IPS-11a (cell line): Measurements from ENCODE around the gene FRK.

Experiments used
- H3K4me3 ChIP-seq: one replicate; pipeline ENCODE4 v1.5.1; 2013; ENCODE audit warnings: low read depth, low read length, control low read depth

FRK gene

DNA sequence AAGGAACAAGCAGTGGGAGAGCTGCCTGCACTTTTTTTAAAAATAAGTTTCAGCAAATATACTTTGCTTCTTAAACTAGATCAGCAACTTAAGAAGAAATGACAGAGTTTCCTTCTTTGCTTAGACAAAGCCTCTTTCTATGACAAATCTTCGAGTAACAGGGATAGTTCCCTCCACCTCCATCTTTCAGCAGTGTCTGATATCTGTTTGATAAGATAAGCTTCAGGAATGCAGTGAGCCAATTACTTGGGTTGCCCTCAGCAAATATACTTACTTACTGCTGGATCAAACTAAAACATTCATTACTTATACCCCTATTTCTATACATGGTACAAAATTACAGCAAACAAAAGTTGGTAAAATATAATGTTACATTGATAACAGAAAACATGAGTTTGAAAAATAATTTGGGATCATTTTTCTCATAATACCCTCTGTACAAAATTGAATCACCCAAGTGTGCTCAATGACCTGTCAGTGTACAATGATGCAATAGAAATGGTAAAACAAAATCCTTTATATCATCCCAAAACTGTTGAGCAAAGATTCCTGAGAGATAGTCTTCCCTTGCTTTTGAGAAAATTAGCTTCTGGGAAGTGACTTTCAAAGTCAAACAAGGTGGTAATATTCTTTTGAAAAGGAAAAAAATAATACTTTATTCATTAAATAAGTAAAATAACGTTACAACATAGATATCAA lies 24.5 kb downstream of the FRK start:
- H3K4me3 ChIP-seq: no peak overlapping the region

DNA sequence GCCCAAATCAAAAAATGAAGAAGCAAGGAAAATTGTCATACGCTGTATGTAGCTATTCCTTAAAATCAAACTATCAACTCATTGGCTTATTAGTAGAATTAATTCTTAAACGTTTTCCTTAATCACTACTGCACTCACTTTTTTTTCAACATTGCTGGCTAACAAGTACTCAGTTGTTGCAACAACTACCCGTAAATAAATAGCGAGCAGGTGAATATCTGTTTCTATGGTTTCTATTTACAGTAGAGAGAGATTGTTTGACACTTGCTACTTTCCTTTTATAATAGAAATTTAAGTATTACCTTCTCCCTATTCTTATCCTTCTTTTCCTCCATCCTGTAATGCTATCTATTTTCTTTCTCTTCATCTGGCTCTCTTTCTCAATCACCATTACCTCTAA lies 25.1 kb downstream of the FRK start:
- H3K4me3 ChIP-seq: no peak overlapping the region

DNA sequence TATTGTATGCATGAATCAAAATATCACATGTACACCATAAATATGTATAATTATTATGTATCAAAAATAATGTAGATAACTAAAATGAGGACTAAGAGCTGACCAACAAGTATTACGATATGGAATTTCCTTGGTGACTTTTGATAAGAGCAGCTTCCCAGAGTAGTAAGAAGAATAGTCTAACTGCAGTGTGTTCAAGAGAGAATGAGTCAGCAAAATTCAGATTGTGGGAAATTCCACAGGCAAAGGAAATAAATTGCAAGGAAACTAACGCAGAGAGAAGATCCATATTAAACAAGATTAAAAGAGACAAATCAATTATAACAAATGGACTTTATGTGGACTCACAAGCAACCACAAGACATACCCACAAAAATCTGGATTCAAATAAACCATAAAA lies 26.4 kb downstream of the FRK start:
- H3K4me3 ChIP-seq: no peak overlapping the region

DNA sequence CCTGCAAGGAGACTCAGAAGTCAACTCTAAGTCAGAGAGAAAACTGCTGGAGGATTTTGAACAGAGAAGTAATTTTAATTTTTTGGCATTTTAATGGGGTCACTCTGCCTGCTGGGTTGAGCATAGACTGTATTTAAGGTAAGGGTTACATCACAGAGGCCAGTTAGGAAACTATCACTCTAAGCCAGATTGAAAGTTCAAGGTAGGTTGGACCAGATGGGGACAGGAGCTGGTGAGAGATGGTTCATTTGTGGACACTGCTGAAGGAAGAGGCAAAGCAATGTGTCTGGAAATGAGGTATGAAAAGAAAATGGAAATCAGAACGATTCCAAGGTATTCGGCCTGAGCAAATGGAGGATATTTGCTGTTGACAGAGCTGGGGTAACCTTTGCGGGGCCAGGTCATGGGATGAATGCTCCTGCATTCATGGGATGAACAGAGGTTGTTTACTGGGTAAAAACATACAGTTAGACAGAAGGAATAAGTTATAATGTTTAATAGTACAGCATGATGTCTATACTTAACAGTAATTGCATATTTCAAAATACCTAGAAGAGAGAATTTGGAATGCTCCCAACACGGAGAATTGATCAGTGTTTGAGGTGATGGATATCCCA lies 26.9 kb downstream of the FRK start:
- H3K4me3 ChIP-seq: no peak overlapping the region

DNA sequence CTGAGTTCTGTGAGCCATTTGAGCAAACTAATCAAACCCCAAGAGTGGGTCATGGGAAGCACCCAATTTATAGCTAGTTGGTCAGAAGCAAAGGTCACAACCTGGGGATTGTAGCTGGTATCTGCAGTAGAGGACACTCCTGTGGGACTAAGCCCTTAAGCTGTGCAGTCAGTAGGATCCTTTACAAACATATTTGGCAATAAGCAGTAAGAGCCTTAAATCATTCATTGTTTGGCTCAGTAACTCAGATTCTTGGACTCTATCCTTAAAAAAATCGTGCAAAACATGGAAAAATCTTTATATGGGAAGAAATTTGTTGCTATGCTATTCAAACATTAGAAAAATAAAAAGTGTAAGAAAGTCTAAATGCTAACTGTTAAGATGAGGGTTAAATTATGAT lies 29.9 kb downstream of the FRK start:
- H3K4me3 ChIP-seq: no peak overlapping the region

DNA sequence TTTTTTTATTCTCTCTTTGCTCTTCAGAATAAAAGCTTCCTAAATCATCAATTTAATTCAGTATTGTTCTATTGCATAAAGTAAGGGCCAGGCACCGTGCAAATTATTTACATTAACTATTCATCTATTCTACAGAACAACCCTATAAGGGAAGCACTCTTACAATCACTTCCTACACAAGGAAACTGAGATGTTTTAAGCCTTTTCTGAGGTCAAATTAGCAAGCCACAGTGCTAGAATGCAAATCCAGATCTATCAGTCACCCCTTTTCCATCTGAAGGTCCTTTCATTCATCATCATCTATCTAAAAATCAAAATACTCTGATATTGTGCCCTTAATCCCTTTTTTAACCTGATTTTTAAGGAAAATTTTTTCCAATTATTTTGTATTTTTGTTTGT lies 31.2 kb downstream of the FRK start:
- H3K4me3 ChIP-seq: no peak overlapping the region

DNA sequence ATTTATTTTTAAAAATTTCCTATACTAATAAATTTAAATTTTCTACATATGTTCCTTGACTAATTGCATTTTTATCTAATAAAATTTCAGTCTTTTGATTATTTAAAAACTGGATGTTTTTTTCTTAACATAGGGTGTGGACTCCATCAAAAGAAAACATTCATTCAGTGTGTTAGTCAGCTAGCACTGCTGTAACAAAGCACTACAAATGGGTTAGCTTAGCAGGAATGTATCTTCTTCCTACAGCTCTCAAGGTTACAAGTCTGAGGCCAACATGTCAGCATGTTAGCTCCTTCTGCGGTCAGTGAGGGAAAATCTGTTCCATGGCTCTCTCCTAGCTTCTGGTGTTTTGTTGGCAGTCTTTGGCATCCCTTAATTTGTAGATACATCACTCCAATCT lies 32.5 kb downstream of the FRK start:
- no peak overlapping the region for H3K4me3 ChIP-seq

DNA sequence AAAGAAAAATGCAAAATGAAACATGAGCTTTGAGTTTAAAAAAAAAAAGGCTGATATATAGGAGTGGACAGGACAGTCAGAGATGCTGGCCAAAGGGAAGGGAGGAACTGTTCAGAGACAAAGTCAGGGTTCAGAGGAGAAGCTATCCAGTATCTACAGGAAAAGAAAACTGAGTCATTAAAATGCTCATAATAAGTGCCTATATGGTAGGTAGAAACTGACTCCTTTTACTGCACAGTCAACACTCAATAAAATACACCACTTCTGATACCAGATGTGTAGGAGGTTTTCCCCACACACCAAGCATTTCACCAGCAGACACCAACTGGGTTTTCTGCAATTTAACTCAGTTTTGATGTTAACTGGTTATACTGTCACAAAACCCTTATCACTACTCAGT lies 32.9 kb downstream of the FRK start:
- no peak overlapping the region for H3K4me3 ChIP-seq

DNA sequence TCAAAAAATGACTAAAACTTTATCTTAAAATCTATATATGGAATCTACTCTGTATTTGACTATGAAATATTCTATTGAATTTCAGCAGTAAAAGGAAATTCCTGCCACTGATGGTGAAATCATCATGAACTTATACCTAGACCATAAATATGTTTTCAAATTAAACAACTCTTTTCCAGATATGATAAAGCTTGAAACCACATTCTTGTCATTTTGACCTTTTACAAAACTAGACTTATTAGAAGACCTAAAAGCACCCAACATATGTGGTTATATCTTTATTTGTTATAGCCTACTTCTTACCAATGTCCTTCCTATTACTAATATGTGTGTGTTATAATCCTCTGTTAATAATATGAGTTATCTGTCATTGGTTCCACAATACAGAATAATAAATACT lies 35.3 kb downstream of the FRK start:
- no peak overlapping the region for H3K4me3 ChIP-seq

DNA sequence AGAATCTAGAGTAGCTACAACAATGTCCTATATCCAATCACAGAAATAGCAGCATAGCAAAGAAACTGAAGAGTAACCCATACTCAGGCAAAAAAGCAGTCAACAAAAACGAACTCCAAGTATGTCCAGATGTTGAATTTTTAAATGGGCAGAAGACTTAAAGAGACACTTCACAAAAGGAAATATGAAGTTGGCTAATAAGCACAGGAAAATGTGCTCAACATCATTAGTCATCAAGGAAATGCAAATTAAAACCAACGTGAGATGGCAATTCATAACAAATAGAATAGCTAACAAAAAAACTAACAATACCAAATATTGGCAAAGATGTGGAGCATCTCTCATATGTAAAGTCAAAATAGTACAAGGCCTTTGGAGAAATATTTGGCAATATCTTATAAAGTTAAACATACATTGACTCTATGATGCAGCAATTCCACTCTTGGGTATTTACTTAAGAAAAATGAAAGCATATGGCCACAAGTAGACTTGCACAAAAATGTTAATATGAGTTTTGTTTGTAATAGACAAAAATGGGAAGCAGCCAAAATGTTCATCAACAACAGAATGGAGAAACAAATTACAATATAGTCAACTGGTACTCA lies 37.7 kb downstream of the FRK start:
- no peak overlapping the region for H3K4me3 ChIP-seq

DNA sequence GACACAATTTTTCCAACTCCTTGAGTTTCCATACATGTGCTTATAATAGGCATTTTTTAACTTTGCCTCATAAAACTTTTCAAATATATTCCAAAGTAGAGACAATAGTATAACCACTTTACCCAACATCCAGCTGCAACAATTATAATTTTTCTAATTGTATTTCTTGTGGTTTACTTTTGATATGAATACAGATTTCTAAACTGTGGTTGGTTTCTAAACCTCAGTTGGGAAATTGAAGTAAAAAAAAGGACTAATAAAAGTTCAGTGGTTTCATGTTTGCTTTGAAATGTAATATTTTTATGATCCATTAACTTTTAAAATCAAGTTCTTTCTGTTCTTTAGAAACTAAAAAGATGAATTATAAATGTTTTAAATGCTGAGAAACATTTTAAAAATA lies 40.0 kb downstream of the FRK start:
- no peak overlapping the region for H3K4me3 ChIP-seq

DNA sequence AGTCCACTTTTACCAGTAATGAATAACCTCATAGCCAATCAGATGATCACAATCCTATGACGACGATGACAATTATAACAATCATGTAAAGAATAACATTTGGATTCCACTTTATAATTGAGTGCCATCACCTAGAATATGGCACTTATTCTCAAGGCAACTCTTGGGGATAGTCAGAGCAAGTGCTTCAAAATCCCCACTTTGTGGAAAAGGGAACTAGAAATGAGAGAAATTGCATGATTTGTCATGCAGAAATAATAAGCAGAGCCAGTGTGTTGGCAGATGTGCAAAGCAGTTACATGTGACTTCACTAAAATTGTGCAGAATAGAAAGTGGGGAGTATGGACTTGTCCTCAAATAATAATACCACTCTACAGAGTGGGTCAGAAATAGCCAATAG lies 41.3 kb downstream of the FRK start:
- no peak overlapping the region for H3K4me3 ChIP-seq

DNA sequence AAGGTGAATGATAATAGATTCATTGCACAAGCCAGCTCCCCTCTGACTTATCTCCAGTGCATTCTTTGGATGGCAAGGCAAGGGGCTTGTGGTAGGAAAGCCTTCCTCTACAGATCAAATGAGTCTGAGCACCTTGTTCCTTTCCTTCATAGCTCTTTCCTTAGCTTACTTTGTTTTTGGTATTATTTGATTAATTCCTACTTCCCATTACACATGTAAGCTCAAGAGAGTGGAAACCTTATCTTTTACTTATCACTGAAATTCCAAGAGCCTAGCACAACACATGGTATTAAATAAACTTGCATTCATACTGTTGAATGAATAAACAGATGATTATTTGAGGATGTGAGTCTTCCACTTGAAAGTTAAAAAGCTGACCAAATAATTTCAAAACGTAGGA lies 41.7 kb downstream of the FRK start:
- H3K4me3 ChIP-seq: no peak overlapping the region

DNA sequence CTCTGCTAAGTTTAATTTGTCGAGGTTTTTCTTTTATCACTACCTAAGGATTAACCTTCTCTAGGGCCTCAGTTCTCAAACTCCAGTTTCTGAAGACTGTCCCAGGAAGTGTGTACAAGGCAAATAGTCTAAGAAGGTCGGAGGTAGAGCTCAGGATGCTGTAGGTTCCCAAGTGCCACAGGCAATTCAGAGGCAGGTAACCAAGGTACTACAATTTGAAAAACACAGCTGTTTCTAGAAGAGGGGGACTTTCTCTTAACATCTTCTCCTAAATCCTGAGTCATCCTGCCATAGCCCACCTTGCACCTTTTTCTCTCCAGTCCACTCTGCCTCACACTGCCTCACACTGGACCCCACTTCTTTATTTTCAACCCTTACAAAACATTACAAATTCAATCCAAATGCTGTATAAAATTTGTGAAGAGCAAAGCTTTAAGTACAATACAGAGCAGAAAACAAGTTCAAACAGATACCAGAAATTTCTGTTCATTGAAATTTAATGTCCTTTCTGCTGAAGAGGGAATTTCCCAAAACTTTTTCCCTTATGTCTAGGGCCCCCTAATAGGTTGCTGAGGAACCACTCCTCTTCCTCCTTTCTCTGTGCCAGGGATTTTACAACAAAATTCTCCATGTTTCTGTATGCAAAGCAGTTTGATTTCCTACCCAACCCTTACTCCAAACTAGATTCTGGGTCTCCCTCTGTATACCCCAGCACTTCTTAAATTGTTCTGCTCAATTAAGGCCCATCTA lies 43.0 kb downstream of the FRK start:
- H3K4me3 ChIP-seq: no peak overlapping the region

DNA sequence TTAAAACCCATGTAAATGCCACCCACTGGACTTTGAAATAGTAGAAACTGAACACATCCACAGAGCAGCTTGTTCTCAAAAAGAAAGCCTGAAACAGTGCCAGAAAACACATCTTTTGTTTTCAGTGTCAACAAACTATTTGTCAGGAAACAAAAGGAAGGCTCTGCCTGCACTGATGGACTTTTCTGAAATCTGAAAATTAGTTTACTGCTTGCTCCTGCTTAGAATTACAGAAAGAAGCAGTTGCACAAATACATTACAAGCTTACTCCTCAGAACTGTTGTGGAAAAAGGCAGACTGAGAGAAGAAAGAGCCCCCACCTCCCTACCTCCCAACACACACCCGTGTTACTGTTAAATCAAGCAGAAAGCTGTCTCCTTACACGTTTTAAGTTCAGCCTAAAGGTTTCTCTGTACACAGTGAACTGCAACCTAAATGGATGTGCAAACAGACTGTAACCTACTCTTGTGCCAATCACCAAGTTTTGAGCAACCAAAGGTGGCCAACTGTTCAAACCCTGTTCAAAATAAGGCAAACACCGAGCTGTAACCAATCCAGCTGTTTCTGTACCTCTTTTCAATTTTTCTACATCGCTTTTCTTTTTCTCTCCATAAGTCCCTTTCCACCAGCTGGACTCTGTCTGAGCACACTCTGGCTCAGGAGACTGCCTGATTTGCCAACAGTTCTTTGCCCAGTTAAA lies 43.7 kb downstream of the FRK start:
- H3K4me3 ChIP-seq: no peak overlapping the region

DNA sequence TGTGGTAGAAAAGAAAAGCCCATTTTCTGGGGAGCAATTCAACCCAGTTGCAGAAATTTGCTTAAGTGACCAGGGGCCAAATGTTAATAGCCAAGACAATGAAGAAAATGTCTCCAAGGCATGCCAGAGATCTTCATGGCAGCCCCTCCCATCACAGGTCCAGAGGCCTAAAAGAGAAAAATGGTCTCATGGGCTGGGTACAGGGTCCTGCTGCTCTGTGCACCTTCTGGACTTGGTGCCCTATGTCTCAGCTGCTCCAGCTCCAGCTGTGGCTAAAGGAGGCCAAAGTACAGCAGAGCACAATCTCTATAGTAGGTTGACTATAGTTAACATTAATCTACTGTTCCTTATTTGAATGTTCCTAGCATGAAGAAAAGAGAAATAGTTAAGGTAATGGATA lies 44.7 kb downstream of the FRK start:
- H3K4me3 ChIP-seq: no peak overlapping the region

DNA sequence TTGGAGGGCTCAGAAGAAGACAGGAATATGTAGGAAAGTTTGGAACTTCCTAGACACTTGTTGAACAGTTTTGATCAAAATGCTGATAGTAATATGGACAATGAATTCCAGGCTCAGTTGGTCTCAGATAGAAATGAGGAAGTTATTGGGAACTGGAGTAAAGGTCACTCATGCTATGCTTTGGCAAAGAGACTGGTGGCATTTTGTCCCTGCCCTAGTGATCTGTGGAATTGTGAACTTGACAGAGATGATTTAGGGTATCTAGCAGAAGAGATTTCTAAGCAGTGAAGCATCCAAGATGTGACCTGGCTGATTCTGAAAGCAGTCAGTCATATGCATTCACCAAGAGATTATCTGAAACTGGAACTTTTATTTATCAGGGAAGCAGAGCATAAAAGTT lies 45.1 kb downstream of the FRK start:
- no peak overlapping the region for H3K4me3 ChIP-seq

DNA sequence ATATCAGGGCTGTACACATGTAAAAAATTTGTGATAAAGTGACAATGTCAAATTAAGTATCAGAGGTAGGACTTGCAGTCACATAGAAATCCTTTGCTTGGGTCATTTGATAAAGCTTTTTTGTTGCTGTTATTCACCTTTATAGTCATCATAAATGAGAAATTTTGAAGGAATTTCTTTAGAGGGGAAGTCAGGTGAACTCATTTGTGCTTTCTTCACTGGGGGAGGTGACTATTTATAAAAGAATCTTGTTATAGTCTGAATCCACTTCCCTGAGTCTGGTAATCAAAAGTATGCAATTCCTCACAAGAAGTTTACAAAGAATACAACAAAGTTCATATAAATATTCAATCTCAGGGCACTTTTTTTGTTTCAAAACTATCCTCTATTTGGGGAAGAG lies 47.7 kb downstream of the FRK start:
- no peak overlapping the region for H3K4me3 ChIP-seq

DNA sequence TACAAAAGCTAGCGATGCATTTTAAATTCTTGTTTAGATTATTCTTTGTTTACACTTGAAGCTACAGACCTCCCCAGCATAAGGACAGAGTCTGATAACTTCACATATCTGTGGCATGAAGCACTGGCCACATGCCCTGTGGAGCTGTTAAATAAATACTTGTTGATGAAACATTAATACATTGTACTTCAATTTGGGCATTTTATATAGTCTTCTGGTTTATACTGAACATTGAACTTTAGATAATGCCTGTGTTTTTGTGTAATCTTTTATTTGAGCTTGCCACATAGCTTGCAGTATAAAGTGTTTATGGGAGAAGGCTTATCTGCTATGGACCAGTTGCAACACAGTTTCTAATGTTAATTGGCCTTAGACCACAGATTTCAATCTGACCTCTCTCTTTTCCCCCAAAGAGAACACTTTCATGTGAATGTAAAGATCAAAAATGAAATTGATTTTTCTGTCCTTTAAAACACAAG lies 48.2 kb downstream of the FRK start:
- H3K4me3 ChIP-seq: no peak overlapping the region

DNA sequence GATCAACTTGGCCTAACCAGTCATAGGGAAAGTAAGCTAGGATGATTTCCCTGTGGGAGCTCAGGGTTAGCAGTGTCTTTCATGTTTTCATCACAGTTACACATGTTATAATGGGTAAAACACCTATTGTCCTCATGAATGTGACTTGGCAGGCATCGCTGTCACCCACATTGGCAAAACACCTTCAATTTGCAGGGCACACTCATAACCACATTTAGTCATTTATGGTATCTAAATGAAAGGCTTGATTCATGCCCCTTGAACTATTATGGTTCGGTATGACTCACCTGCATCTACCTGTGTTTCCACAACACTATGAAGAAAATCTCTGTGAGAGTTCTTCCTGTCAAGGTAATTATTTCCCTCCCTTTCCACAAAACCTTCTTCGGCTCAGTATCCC lies 49.2 kb downstream of the FRK start:
- H3K4me3 ChIP-seq: no peak overlapping the region

DNA sequence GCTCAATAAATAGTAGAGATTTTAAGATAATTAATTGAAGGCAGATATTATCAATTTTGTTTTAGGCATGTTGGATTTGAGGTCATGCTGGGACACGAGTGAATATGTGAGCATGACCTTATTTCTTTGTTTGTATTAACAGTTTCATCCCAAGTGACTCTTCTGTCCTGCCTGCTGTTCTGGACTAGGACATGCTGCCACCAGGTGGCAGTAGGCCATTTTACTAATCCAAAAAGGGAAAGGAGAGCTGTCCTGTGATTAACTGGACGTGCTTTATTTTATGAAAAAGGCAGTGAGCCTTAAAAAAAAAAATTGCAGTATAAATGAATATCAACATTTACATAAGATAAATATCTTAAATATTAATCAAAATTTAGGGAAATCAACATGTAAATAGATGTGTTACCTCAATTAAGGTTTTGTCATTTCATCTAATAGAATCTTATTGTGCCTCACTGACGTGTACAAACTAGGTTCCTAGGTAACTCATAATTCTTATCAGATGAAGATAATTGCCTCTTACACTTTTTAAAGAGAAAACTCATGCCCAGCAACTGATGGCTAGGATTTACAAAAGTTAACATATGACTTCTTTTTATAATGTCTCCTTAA lies 49.8 kb downstream of the FRK start:
- no peak overlapping the region for H3K4me3 ChIP-seq
